GM12875 (cell line): ENCODE data around the gene DHTKD1.

Experiments
- H3K4me3 ChIP-seq: one replicate; pipeline ENCODE4 v1.5.1; 2011; ENCODE audit warnings: low read depth, low read length, control low read depth
- TF ChIP-seq, protein P1 (sequence below): IDR thresholded peaks from 2 replicates; pipeline ENCODE4 v1.5.1; 2011; ENCODE audit warnings: low read depth, mild to moderate bottlenecking, control low read depth, inconsistent platforms, low read length, moderate library complexity, borderline replicate concordance; ENCODE audit not compliant: insufficient read depth

DHTKD1 gene, protein sequence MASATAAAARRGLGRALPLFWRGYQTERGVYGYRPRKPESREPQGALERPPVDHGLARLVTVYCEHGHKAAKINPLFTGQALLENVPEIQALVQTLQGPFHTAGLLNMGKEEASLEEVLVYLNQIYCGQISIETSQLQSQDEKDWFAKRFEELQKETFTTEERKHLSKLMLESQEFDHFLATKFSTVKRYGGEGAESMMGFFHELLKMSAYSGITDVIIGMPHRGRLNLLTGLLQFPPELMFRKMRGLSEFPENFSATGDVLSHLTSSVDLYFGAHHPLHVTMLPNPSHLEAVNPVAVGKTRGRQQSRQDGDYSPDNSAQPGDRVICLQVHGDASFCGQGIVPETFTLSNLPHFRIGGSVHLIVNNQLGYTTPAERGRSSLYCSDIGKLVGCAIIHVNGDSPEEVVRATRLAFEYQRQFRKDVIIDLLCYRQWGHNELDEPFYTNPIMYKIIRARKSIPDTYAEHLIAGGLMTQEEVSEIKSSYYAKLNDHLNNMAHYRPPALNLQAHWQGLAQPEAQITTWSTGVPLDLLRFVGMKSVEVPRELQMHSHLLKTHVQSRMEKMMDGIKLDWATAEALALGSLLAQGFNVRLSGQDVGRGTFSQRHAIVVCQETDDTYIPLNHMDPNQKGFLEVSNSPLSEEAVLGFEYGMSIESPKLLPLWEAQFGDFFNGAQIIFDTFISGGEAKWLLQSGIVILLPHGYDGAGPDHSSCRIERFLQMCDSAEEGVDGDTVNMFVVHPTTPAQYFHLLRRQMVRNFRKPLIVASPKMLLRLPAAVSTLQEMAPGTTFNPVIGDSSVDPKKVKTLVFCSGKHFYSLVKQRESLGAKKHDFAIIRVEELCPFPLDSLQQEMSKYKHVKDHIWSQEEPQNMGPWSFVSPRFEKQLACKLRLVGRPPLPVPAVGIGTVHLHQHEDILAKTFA

DNA sequence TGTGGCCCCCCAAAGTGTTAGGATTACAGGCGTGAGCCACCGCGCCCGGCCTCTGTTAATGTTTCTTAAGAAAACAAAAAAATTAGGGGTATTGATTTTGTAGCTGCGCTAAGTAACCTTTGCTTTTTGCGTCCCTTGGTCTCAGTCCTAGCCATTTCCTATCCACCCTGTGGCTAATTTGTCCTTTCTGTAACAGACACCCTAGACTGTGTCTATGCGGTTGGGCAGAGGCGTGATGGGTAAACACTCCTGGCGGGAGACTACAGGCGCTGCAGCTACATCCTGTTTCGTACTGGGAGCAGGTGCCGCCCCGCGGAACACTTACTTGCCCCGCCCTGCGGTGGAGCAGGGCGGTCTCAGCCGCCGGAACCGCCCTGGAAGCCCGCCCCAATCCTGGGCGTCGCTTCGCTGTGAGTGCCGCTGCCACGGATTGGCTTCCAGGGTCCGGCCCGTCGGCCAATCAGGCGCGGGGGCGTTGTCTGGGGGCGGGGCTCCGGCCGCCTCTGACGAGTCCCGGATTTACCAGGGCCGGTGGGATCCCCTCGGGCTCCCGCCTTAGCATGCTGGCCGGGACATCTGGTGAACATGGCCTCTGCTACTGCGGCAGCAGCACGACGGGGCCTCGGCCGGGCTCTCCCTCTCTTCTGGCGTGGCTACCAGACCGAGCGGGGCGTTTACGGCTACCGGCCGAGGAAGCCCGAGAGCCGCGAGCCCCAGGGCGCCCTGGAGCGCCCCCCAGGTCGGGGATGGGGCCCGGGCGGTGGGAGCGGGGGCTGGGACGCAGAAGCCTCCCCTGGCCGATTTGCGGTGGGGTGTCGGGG is at the start of gene DHTKD1:
Gene DHTKD1, plus strand, starts transcription at position 506 of the 821 bp plus-strand sequence. Its CDS starts 80 bp downstream, at position 586.
- TF ChIP-seq, protein P1, sequence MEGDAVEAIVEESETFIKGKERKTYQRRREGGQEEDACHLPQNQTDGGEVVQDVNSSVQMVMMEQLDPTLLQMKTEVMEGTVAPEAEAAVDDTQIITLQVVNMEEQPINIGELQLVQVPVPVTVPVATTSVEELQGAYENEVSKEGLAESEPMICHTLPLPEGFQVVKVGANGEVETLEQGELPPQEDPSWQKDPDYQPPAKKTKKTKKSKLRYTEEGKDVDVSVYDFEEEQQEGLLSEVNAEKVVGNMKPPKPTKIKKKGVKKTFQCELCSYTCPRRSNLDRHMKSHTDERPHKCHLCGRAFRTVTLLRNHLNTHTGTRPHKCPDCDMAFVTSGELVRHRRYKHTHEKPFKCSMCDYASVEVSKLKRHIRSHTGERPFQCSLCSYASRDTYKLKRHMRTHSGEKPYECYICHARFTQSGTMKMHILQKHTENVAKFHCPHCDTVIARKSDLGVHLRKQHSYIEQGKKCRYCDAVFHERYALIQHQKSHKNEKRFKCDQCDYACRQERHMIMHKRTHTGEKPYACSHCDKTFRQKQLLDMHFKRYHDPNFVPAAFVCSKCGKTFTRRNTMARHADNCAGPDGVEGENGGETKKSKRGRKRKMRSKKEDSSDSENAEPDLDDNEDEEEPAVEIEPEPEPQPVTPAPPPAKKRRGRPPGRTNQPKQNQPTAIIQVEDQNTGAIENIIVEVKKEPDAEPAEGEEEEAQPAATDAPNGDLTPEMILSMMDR: peak; percentile 28; the same call in 1 of the 2 replicates
- H3K4me3 ChIP-seq: peak within 1 kb of the TSS; percentile 89

DNA sequence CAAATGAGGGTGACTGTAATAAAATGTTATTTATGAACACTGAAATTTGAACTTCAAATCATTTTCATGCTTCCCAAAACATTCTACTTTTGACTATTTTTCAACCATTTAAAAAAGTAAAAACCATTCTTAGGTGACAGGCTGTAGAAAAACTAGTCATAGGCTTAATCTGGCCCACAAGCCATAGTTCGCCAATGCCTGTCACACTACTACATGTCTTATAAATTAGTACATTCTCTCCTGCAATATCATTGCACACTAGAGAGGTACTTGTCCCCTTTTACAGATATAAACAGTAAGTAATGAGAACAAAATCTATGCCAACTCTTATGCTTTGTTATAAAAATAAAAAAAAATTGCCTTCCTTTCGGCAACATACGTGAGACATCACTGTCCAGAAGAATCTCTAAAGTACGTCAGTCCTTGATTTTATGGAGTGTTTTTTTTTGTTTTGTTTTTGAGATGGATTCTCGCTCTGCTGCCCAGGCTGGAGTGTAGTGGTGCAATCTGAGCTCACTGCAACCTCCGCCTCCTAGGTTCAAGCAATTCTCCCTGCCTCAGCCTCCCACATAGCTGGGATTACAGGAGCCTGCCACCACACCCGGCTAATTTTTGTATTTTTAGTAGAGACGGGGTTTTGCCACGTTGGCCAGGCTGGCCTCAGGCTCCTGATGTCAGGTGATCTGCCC is 49.3 kb upstream of the DHTKD1 start:
- no peak overlapping the region for H3K4me3 ChIP-seq
- TF ChIP-seq, protein P1: no peak

DNA sequence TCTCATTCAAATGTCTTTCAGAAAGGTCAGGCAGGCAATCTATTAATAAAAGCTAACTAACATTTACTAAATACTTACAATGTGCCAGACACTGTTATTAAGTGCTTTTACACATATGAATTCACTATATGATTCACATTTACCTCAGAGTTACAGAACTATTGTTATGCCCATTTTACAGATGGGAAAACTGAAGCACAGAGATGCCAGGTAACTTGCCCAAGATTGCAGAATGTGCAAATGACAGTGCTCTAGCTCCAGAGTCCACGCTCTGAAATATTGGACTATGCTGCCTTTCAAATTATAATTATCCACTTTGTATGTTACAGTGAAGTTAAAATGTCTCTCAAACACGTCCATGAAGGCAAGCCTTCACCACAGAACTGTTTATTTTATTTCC is 48.2 kb upstream of the DHTKD1 start:
- TF ChIP-seq, protein P1: no peak
- no peak overlapping the region for H3K4me3 ChIP-seq

DNA sequence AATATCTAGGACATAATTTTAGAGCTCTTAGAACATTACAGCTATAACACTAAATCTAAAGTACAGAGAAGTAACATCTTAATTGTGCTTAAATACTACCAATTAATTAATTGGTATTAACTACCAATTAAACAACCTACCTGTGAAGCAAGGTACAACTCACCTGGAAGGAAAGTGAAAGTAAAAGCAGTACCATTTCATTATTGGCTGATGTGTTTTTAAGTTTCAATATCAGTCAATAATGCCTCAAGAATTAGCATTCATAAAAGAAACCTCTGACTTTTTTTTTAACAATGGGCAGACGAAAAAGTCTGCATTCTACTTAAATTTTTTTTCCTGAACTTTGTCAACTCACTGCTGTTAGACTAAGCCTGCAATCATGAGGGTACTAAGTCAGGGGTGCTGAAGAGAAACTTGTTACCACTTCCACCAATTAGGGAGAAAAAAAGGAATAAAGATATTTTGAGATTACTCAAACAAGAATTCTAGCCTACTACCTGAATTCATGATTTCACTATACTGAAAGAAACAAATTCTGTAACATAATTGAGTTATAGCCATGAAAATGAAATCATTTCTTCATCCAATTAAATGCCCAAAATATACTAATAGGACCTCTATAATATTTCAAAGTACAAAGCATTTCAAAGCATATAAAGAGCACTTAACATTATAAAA is 46.0 kb upstream of the DHTKD1 start:
- no peak overlapping the region for H3K4me3 ChIP-seq

DNA sequence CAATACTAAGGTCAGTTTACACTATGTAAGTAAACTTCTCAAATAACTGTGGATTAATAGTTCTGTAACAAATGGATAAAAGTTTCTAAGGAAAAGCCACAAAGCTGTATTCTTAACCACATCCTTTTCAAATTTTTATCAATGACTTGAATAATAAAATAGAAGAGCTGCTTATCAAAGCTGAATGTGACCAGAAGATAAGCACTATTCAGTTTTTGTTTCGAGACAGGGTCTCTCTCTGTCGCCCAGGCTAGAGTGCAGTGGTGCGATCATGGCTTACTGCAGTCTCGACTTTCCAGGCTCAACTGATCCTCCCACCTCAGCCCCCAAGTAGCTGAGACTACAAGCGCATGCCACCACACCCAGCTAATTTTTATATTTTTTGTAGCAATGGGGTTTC is 43.2 kb upstream of the DHTKD1 start:
- H3K4me3 ChIP-seq: no peak overlapping the region
- TF ChIP-seq, protein P1: no peak

More for the DNA sequence above, 46.0 kb upstream of the DHTKD1 start:
- TF ChIP-seq, protein P1: no peak

DNA sequence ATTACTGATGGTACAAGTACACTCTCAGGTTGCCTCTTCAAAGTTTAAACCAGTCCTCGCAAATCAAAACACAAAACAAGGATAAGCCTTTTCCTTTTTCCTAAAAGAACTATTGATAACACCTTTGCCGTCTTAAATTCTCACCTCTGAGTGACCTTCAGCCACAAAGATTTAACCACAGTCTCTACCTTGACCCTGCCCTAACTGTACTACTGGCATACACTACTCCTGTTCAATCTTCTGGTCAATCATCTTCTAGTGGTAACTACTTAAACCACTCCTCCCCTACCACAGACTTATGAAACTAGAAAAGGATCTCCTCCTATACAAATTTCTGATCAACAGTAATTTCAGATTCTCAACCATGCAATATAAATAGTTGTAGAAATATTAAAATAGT is 41.2 kb upstream of the DHTKD1 start:
- TF ChIP-seq, protein P1: no peak
- no peak overlapping the region for H3K4me3 ChIP-seq
